HCT116 (cell line): ENCODE measurements around the gene NACC2. TPM values are rescaled to one million over a fixed set of nuclear protein-coding genes. Genes with fewer than 3 reads are reported as not detected.

Experiments
- ATAC-seq: fragments of 200-7000 bp; cut with Tn5 transposase; 2 replicates; pipeline ENCODE4 v1.9.1; 2020; ENCODE audit warnings: mild to moderate bottlenecking, moderate library complexity
- BruUV-seq: library from RNA; stranded (reverse); fragments of 400-500 nt; replicated peaks from 2 replicates; lab custom pipeline; 2021; lab: Mats Ljungman, UMichigan
- CTCF ChIA-PET: fragments of 300-600 bp; sonication (Branson Sonifier 250); formaldehyde crosslinking; loops from one replicate; lab custom pipeline; 2021; ENCODE audit warnings: antibody characterized with exemption; lab: Charles Lee
- POLR2A ChIA-PET: fragments of 300-600, 350-600 bp; sonication (Branson Sonifier 250); formaldehyde crosslinking; loops from one replicate; lab custom pipeline; 2021; ENCODE audit warnings: antibody characterized with exemption; lab: Charles Lee
- RAD21 ChIA-PET, 2 experiments: fragments of 300-600 bp; sonication (Branson Sonifier 250); formaldehyde crosslinking; loops; one replicate each; lab custom pipeline; 2023; ENCODE audit warnings: low total read pairs in 2 of 2; ENCODE audit not compliant: uncharacterized antibody in 2 of 2, unreplicated experiment in 2 of 2, low non-redundant PET in 1 of 2; lab: Charles Lee
- DNase-seq: peaks from one replicate; pipeline ENCODE4 v3.0.0-alpha.2; 2010; ENCODE audit warnings: low read depth, low spot score
- H2AFZ ChIP-seq: fragments of 200-600 bp; shearing (Covaris generic), sonication (generic); 2 replicates; pipeline ENCODE4 v1.6.1; 2017; ENCODE audit warnings: low read depth, mixed run types, mixed read lengths, antibody characterized with exemption, low read length; ENCODE audit not compliant: poor library complexity, severe bottlenecking
- H3K27ac ChIP-seq: 2 replicates; pipeline ENCODE4 v1.5.1; 2012; ENCODE audit warnings: low read depth, low read length
- H3K27me3 ChIP-seq: fragments of 200-600 bp; sonication (generic); 2 replicates; pipeline ENCODE4 v1.6.1; 2016; ENCODE audit warnings: mixed run types, low read length, mixed read lengths; ENCODE audit not compliant: insufficient read depth
- H3K36me3 ChIP-seq, 2 experiments: fragments of 200-500 bp in 1 of 2; fragments of 200-600 bp in 1 of 2; sonication (Bioruptor generic) in 1 of 2; sonication (generic) in 1 of 2; 2 replicates each; pipeline versions ENCODE4 v1.5.1 to v1.6.1; 2014 to 2016; ENCODE audit warnings: low read length in 2 of 2, inconsistent platforms in 1 of 2, mixed read lengths in 1 of 2, mixed run types in 1 of 2; ENCODE audit not compliant: insufficient read depth in 2 of 2, control insufficient read depth in 1 of 2
- H3K4me1 ChIP-seq, 2 experiments: fragments of 200-600 bp in 1 of 2; sonication (generic) in 1 of 2; 2 replicates each; pipeline versions ENCODE4 v1.5.1 to v1.6.1; 2012 to 2017; ENCODE audit warnings: low read length in 2 of 2, inconsistent platforms in 1 of 2, mild to moderate bottlenecking in 1 of 2, mixed read lengths in 1 of 2, mixed run types in 1 of 2, moderate library complexity in 1 of 2; ENCODE audit not compliant: insufficient read depth in 2 of 2, control insufficient read depth in 1 of 2
- H3K4me2 ChIP-seq: fragments of 200-600 bp; sonication (generic); 2 replicates; pipeline ENCODE4 v1.6.1; 2017; ENCODE audit warnings: mixed run types, low read length, mixed read lengths
- H3K4me3 ChIP-seq, 2 experiments: fragments of 200-600 bp in 1 of 2; sonication (generic) in 1 of 2; replicated peaks in 1 of 2; 2 replicates each; pipeline ENCODE4 v1.5.1; 2011 to 2016; ENCODE audit warnings: low read length in 2 of 2, control low read depth in 1 of 2, low read depth in 1 of 2, mild to moderate bottlenecking in 1 of 2, mixed read lengths in 1 of 2, mixed run types in 1 of 2
- H3K79me2 ChIP-seq: fragments of 200-600 bp; sonication (generic); 2 replicates; pipeline ENCODE4 v1.6.1; 2017; ENCODE audit warnings: mild to moderate bottlenecking, mixed run types, low read length, moderate library complexity, mixed read lengths; ENCODE audit not compliant: insufficient read depth
- H3K9ac ChIP-seq: fragments of 200-600 bp; sonication (generic); 2 replicates; pipeline ENCODE4 v1.6.1; 2016; ENCODE audit warnings: low read length, mixed read lengths
- H3K9me2 ChIP-seq: fragments of 200-600 bp; sonication (generic), shearing (Covaris generic); 2 replicates; pipeline ENCODE4 v1.6.1; 2017; ENCODE audit warnings: mixed run types, mild to moderate bottlenecking, moderate library complexity; ENCODE audit not compliant: insufficient read depth
- H3K9me3 ChIP-seq, 2 experiments: fragments of 200-500 bp in 1 of 2; fragments of 200-600 bp in 1 of 2; sonication (Bioruptor generic) in 1 of 2; sonication (generic) in 1 of 2; 2 replicates each; pipeline ENCODE4 v1.6.1; 2014 to 2017; ENCODE audit warnings: low read length in 2 of 2, mixed read lengths in 2 of 2, inconsistent platforms in 1 of 2, low read depth in 1 of 2, mild to moderate bottlenecking in 1 of 2, mixed run types in 1 of 2, moderate library complexity in 1 of 2; ENCODE audit not compliant: control insufficient read depth in 1 of 2, insufficient read depth in 1 of 2
- H4K20me1 ChIP-seq: fragments of 200-600 bp; sonication (generic), shearing (Covaris generic); 2 replicates; pipeline ENCODE4 v1.6.1; 2017; ENCODE audit warnings: mixed run types, mild to moderate bottlenecking, moderate library complexity; ENCODE audit not compliant: insufficient read depth
- POLR2AphosphoS5 ChIP-seq: IDR thresholded peaks from 2 replicates; pipeline ENCODE4 v1.6.1; 2011; ENCODE audit warnings: mild to moderate bottlenecking, low read depth, low read length, moderate library complexity
- TCF7L2 ChIP-seq: IDR thresholded peaks from 2 replicates; pipeline ENCODE4 v1.7.0; 2011; ENCODE audit warnings: borderline replicate concordance, inconsistent platforms; ENCODE audit not compliant: insufficient read depth, insufficient read length; ENCODE audit errors: extremely low read depth
- YY1 ChIP-seq: IDR thresholded peaks from 2 replicates; pipeline ENCODE4 v1.6.1; 2011; ENCODE audit warnings: low read length, low read depth, moderate library complexity, mild to moderate bottlenecking; ENCODE audit not compliant: insufficient replicate concordance; ENCODE audit errors: extremely low read depth
- ZBTB33 ChIP-seq: IDR thresholded peaks from 2 replicates; pipeline ENCODE4 v1.6.1; 2011; ENCODE audit warnings: mild to moderate bottlenecking, low read length, moderate library complexity; ENCODE audit not compliant: insufficient replicate concordance; ENCODE audit errors: extremely low read depth
- intact Hi-C: fragments of 100-400 bp; cut with micrococcal nuclease; formaldehyde crosslinking; loops from 2 replicates; pipeline ENCODE4 v1.10.0; 2022
- total RNA-seq: library from RNA; stranded (reverse); gene quantifications from one replicate; pipeline ENCODE4 v1.2.1, GENCODE V29; 2021; ENCODE audit not compliant: unreplicated experiment

NACC2 gene
- total RNA-seq, 1 experiment from 2014 or later: 27.8 TPM

DNA sequence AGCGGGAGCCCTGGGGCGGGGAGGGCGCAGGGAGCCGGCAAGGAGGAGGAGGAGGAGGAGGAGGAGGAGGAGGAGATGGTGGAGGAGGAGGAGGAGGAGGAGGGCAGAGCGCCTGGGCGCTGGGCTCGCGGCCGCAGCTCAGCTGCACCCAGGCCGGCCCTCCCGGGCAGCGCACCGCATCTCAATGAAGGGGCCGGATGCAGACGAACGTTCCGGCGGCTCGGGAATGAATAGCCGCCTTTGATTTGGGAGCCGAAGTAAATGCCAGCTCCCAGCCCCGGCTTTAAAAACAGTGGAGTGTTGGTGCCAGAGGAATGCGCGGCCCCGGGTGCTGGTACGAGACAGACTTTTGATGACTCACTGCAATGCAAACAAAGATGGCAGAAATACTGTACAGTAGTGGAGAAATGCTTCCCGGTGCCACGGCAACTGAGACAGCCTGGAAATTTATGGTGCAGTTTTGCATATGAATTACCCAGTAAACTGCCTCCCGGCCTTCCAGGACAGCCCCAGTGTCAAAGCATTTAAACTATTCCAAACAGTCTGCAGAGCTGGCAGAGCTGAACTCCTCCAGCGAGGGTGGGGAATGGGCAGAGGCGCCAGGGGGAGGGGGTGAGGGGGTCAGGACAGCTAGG, 43.1 kb downstream of the NACC2 start:
- POLR2A ChIA-PET: no interaction called here
- intact Hi-C loops: no loop called here
- Histone ChIP-seq H4K20me1 (no peaks in the 10 kb centered on the region), H2AFZ (no peak overlapping the region), H3K4me3 (peak overlapping the region; percentile 41 to 56), H3K27ac (peak overlapping the region; percentile 98), H3K4me1 (peaks cover 48 to 64% of the 10 kb centered on the region in 2 experiments), H3K4me2 (peak overlapping the region; percentile 86), H3K79me2 (peaks cover 74% of the 10 kb centered on the region), H3K9ac (peak overlapping the region; percentile 49), H3K9me2 (no peaks in the 10 kb centered on the region), H3K27me3 (no peaks in the 10 kb centered on the region), H3K9me3 (no peaks in the 10 kb centered on the region), H3K36me3 (peaks cover 4 to 7% of the 10 kb centered on the region in 2 experiments; a peak in 2 of 4 replicates)
- TF ChIP-seq YY1: peak; percentile 80
- TF ChIP-seq ZBTB33: no peak
- peak; percentile 30; the same call in 1 of the 2 replicates for TF ChIP-seq POLR2AphosphoS5
- peak; percentile 91 for TF ChIP-seq TCF7L2
- ATAC-seq (peak; percentile 81), DNase-seq (peak; percentile 83)
- no TSS peak for BruUV-seq
- RAD21 ChIA-PET: interaction anchor here in 1 of 2 experiments (0.6 kb wide), 1 partner anchor 85 kb away, joined by 3 read pairs; no protein-coding TSS in a partner anchor
- CTCF ChIA-PET: interaction anchor here (0.9 to 1.0 kb wide), 2 partner anchors 38 to 84 kb away, joined by 3 read pairs; no protein-coding TSS in a partner anchor
